ENCODE results near the gene CHAD.

Gene CHAD

GRCh38 chr17:50460831-50461526 lies 7.7 kb downstream of the CHAD start:
- no peak for TF ChIP-seq CTCF (conservative IDR thresholded peaks at IDR 0.05)
- H3K27ac ChIP-seq, result no peak overlapping the region

GRCh38 chr17:50459756-50460155 lies 8.9 kb downstream of the CHAD start:
- no peak overlapping the region for H3K27ac ChIP-seq
- TF ChIP-seq CTCF (conservative IDR thresholded peaks at IDR 0.05), result no peak

GRCh38 chr17:50458701-50459676 lies 9.7 kb downstream of the CHAD start:
- TF ChIP-seq CTCF (conservative IDR thresholded peaks at IDR 0.05), result no peak
- H3K27ac ChIP-seq, result no peak overlapping the region

- H3K27ac ChIP-seq, result no peak overlapping the region
- TF ChIP-seq CTCF (conservative IDR thresholded peaks at IDR 0.05), result no peak
These were observed 10.4 kb downstream of the CHAD start for GRCh38 chr17:50458270-50458669.

- no peak overlapping the region for H3K27ac ChIP-seq
- no peak for TF ChIP-seq CTCF (conservative IDR thresholded peaks at IDR 0.05)
These were observed 11.1 kb downstream of the CHAD start for GRCh38 chr17:50457621-50458020.

GRCh38 chr17:50453901-50454300 lies 14.8 kb downstream of the CHAD start:
- no peak overlapping the region for H3K27ac ChIP-seq
- TF ChIP-seq CTCF (conservative IDR thresholded peaks at IDR 0.05), result no peak

GRCh38 chr17:50452630-50453300 lies 15.9 kb downstream of the CHAD start:
- TF ChIP-seq CTCF (conservative IDR thresholded peaks at IDR 0.05), result no peak
- no peak overlapping the region for H3K27ac ChIP-seq
